ENCODE measurements around the gene MYO5B.

The MYO5B gene

GRCh38 chr18:49971462-49971861 is 223.5 kb downstream of the MYO5B start:
- DNase-seq (ENCODE audit: low read depth, low spot score), result no peak

GRCh38 chr18:49970319-49970718 is 224.6 kb downstream of the MYO5B start:
- DNase-seq (ENCODE audit: low read depth, low spot score), result no peak

DNA sequence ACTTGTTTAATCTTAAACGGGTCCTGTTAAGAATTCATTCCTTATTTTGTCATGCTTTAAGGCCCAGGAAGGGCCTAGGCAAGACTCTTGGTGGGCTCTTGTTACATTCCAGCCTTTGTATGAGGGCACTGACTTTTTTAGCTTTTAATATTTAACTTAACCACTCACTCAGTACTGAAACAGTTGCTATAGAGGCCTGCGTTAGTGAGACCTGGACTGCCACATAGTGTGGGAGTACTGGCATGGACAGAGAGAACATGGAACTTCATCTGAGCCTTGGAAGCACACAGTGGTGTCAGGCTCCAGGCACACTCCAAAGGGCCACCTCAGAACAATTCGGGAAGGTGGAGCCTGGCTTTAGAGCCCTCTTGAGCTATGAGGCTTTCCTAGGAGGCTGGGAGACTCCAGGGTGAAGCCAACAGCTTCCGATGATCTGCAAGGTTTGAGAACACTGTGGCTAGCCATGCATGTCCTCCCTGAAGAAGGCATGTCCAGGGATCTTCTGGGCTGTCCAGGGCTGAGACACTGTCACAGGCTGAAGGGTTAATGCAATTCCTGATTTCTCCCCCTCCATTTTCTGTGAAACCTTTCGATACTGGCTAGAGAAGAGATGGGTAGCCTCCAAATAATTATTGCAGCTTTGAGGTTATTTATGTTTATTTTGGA is 226.2 kb downstream of the MYO5B start:
- DNase-seq (ENCODE audit: low read depth, low spot score), result no peak

DNA sequence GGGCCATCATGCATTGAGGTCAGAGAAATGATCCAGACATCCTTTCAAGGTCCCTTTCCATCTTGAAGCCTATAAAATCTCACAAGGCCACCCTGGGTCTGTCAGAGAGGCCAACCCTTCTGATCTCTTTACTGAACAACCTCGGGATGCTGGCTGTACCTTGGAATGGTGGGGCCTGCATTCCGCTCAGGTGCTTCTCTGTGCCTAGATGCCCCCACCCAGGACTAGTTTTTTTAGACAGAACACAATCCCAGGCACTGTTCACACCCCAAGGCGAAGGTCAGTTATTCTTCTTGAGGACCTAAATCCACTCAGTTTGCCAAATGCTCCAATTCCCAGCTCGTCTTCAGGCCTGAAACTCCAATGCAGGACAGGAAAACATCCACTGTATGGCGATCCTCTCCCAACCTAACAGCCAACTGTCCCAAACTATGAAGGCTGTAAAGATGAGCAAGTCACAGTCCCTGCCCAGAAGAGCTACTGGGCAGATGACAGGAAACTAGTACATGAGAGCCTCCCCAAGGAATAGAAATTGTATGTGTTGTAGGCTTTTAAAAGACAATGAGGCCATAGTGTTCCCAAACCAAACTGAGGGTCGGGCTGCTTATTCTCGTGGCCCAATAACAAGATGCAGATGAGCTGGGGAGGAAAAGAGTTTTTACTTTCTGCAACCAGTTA is 227.2 kb downstream of the MYO5B start:
- no peak for DNase-seq (ENCODE audit: low read depth, low spot score)

DNA sequence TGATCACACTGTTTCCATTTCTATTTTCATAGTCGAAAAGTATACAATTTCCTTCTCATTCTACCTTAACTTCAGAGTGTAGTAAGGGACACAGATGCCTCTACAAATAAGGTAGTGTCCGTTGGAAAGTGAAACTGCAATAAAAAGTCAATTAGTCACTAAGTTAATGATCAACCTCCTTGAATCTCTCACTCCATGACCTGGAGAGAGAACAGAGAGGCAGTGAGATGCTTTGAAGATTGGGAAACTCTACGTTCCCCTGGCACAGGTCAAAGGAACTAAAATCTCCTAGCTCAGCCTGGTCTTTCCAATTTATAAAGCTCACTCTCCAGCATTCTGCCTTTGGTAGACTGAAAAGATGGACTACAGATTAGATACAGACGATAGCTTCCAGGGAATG is 227.8 kb downstream of the MYO5B start:
- DNase-seq (ENCODE audit: low read depth, low spot score), result no peak

DNA sequence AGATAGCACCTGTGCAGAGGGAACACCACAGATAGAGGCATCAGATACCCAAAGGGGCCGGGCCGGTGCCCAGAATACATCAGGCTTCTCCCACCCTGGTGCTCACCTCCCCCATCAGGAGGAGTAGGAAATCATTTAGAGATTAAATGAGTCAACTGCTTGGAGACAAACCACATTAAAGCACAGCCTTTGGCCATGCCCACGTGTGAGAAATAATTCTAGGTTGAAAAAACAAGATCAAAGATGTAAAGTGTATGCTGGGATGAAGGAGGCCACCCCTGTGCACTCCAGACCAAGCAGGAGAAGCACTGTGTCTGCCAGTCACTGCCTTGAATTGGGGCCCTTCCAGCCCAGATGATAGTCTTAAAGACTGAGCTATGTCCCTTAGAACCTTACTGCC is 228.9 kb downstream of the MYO5B start:
- no peak for DNase-seq (ENCODE audit: low read depth, low spot score)

- DNase-seq (ENCODE audit: low read depth, low spot score), result no peak
Measured at GRCh38 chr18:49963217-49963616, 231.7 kb downstream of the MYO5B start.

- no peak for DNase-seq (ENCODE audit: low read depth, low spot score)
Measured at GRCh38 chr18:49961271-49961670, 233.7 kb downstream of the MYO5B start.

GRCh38 chr18:49960376-49960775 is 234.6 kb downstream of the MYO5B start:
- no peak for DNase-seq (ENCODE audit: low read depth, low spot score)

DNA sequence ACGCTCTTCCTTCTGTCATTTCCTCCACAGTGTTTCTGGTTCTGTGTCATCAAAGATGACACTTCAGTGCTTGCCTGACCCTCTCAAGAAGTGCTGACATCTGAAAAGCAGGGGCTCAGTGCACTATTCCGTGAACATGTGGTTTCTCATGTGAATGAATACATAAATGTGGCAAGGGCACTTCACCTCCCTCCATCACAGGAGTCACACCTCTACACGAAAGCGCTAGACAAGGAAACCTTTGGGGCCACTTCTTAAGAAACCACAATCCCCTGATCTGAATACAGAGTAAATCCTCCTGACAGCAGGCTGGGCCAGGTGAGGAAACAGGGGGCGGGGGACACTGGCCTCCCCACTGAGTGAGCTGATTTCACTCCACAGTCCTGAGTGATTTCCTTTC is 235.8 kb downstream of the MYO5B start:
- DNase-seq (ENCODE audit: low read depth, low spot score), result no peak

DNA sequence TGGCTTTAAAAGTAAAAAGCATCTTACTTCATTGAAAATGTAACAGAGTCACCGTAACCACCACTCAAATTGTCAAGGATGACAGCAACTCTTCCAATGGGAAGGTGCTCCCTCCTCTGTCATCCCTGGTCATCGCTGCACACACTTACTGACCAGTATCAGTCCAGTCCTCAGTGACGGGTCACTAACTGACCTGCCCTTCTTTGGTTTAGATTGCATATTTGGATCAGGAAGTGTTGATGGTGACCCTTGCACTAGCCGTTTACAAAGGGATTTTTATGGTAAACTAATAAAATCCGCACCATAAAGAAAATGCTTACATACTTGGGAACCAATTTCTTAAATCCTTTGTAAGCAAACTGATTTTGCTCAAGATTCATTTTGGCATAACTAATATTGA is 239.7 kb downstream of the MYO5B start:
- no peak for DNase-seq (ENCODE audit: low read depth, low spot score)

DNA sequence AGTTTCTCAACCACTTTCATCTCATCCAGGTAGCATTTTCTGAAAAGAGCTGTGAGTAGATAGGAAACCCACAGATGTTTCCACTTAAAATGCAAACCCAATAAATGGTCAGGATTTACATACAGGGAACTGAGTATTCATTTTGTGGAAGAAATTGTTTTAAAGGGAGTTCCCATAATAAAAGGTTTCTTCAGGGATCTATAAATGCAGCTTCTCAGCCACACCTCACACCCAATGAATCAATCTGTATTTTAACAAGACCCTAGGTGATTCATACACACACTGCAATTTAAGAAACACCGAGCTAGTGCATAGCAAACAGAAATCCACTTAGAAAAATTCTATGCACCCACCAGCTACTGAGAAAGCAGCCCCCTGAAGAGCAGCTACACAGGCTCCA is 241.6 kb downstream of the MYO5B start:
- no peak for DNase-seq (ENCODE audit: low read depth, low spot score)

DNA sequence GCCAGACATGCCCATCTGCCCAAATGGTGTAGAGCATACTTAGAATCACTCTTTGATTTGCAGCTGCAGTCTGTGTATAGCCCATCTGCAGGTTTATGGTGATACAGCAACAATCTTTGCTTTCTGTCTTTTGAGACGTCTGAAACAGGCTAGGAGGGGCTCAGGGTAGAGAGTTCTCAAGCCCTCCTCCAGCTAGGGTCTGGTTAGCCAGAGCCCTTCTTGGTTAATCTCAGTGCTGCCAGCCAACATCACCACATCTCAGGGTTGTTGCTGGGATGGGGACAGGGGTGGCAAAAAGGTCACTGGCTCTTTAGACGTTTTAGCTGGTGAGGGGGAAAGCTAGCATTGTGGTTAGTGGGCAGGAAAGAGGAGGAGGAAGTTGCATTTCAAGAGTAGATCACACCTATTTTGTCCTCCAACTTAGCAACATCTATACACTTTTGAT is 245.0 kb downstream of the MYO5B start:
- DNase-seq (ENCODE audit: low read depth, low spot score), result no peak

DNA sequence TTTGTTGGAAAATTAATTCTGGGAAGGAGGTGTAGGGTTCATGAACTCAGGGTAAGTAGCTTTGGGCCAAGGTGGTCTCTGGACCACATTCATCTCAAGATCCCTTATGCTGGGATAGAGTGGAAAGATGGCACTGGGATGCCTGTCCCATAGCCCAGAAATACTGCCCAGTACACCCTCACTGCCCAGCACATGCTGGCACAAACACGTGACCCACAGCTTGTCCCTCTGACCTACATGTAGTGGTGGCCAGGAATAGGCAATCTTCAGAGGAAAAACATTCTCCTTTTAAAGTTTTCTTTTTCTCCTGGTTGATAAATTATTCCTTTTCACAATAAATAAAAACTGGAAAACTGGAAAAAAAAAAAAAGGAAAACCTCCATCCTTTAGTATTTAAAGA is 246.0 kb downstream of the MYO5B start:
- DNase-seq (ENCODE audit: low read depth, low spot score), result no peak

DNA sequence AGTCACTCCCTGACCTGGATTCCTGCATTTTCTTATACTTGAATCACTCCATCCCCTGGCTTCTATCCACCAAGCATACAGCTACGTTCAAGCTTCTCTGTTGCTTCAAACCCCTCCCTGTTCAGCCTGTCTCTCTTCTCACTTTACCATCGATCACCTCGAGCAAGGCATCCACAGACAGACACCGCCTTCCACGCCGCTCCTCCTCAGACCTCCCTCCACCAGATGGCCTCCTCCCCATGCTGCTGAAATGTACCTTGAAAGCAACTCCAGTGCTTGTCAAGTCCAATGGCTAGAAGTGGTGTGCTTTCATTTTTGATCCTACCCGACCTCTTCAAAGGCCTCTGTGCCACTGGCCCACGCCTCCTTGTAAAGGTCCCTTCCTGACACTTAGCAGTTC is 250.3 kb downstream of the MYO5B start:
- no peak for DNase-seq (ENCODE audit: low read depth, low spot score)

GRCh38 chr18:49936821-49937220 is 258.1 kb downstream of the MYO5B start:
- no peak for DNase-seq (ENCODE audit: low read depth, low spot score)

GRCh38 chr18:49935215-49935614 is 259.7 kb downstream of the MYO5B start:
- DNase-seq (ENCODE audit: low read depth, low spot score), result no peak

GRCh38 chr18:49934457-49934856 is 260.5 kb downstream of the MYO5B start:
- DNase-seq (ENCODE audit: low read depth, low spot score), result no peak

GRCh38 chr18:49933530-49934128 is 261.3 kb downstream of the MYO5B start:
- DNase-seq (ENCODE audit: low read depth, low spot score), result no peak

DNA sequence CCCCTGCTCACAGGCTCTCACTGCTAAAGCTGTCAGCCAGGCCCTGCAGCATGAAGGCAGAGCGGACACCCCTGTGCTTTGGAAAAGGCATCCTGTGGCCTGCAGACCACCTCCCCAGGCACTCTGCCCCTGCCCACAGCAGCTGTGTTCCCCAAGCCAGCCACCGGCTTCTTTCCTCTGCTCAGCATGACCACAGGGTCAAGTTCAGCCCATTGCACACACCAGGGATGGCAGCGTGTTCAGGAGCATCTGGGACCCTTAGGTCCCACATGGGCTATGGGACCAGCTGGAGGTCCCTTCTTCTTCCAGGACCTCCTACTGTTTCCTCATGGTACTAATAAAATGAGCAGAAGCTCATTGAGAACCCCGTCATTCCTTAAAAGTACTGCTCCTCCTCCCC is 263.2 kb downstream of the MYO5B start:
- DNase-seq (ENCODE audit: low read depth, low spot score), result no peak

DNA sequence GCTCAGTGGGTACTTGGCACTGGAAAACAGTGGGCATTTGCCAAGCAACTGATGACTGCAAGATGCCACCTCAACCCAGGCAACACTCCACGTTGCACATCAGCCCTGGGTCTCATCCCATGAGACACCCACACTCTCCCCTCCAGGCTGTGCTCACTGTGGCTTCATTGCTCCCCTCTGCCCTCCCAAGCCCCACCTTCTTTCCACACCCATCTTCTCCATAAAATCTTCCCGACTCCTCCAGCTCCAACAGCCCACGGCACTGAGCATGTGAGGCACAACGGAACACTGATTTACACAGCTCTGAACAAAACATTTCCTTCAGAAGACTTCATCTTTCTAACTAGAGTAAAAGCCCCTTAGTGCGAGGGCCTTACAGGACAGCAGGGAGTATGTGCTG is 263.8 kb downstream of the MYO5B start:
- no peak for DNase-seq (ENCODE audit: low read depth, low spot score)

GRCh38 chr18:49926106-49926745 is 268.7 kb downstream of the MYO5B start:
- no peak for DNase-seq (ENCODE audit: low read depth, low spot score)

Measured in brain pericyte (primary cell).